GM23338 (cell line): Measurements from ENCODE around the gene KRTAP19-8. TPM values are rescaled to one million over a fixed set of nuclear protein-coding genes. Genes with fewer than 3 reads are reported as not detected.

Experiments
- ATAC-seq: fragments of 200-7000 bp; cut with Tn5 transposase; 3 replicates; pipeline ENCODE4 v1.9.1; 2020
- DNase-seq: peaks from one replicate; pipeline ENCODE4 v3.0.0-alpha.2; 2015; ENCODE audit warnings: low spot score
- H2AFZ ChIP-seq: fragments of 200-600 bp; sonication (generic); 2 replicates; pipeline ENCODE4 v1.8.0; 2016; ENCODE audit warnings: antibody characterized with exemption, mild to moderate bottlenecking, moderate library complexity
- H3F3A ChIP-seq: fragments of 200-600 bp; sonication (generic); replicated peaks from 2 replicates; pipeline ENCODE4 v1.8.0; 2017; ENCODE audit warnings: antibody characterized with exemption, mixed run types, low read depth
- H3K27ac ChIP-seq: fragments of 200-600 bp; sonication (generic); 2 replicates; pipeline ENCODE4 v1.6.1; 2016; ENCODE audit warnings: low read depth
- H3K27me3 ChIP-seq: fragments of 200-600 bp; sonication (generic); 2 replicates; pipeline ENCODE4 v1.8.0; 2016; ENCODE audit warnings: mild to moderate bottlenecking, mixed run types, moderate library complexity; ENCODE audit not compliant: insufficient read depth
- H3K36me3 ChIP-seq: fragments of 200-600 bp; sonication (generic); 2 replicates; pipeline ENCODE4 v1.8.0; 2016; ENCODE audit warnings: mild to moderate bottlenecking; ENCODE audit not compliant: insufficient read depth
- H3K4me1 ChIP-seq: fragments of 200-600 bp; sonication (generic); 2 replicates; pipeline ENCODE4 v1.8.0; 2016; ENCODE audit warnings: mild to moderate bottlenecking, moderate library complexity; ENCODE audit not compliant: insufficient read depth
- H3K4me2 ChIP-seq: fragments of 200-600 bp; sonication (generic); 2 replicates; pipeline ENCODE4 v1.7.1; 2017; ENCODE audit warnings: mixed run types
- H3K4me3 ChIP-seq: fragments of 200-600 bp; sonication (generic); 2 replicates; pipeline ENCODE4 v1.6.1; 2016; ENCODE audit warnings: mixed run types
- H3K79me2 ChIP-seq: fragments of 200-600 bp; sonication (generic); replicated peaks from 2 replicates; pipeline ENCODE4 v1.8.0; 2017; ENCODE audit warnings: mild to moderate bottlenecking; ENCODE audit not compliant: insufficient read depth
- H3K9me2 ChIP-seq: fragments of 200-600 bp; sonication (generic); 2 replicates; pipeline ENCODE4 v1.8.0; 2017; ENCODE audit not compliant: insufficient read depth
- H4K20me1 ChIP-seq: fragments of 200-600 bp; sonication (generic); replicated peaks from 2 replicates; pipeline ENCODE4 v1.8.0; 2017; ENCODE audit warnings: mild to moderate bottlenecking; ENCODE audit not compliant: insufficient read depth
- H3K27ac Mint-ChIP-seq: 2 replicates; pipeline ENCODE4 v1.8.0; 2020; ENCODE audit warnings: inconsistent platforms, mild to moderate bottlenecking, moderate library complexity, mixed read lengths
- H3K27me3 Mint-ChIP-seq: 3 replicates; pipeline ENCODE4 v1.8.0; 2022; ENCODE audit warnings: low read depth, mild to moderate bottlenecking, moderate library complexity, mixed read lengths, inconsistent platforms; ENCODE audit not compliant: insufficient read depth, poor library complexity
- H3K36me3 Mint-ChIP-seq: 3 replicates; pipeline ENCODE4 v1.8.0; 2021; ENCODE audit warnings: low read depth, mild to moderate bottlenecking, inconsistent platforms, moderate library complexity, mixed read lengths
- H3K4me1 Mint-ChIP-seq: 3 replicates; pipeline ENCODE4 v1.8.0; 2020; ENCODE audit warnings: mild to moderate bottlenecking, inconsistent platforms, mixed read lengths
- H3K4me3 Mint-ChIP-seq: 3 replicates; pipeline ENCODE4 v1.8.0; 2021; ENCODE audit warnings: moderate library complexity, mild to moderate bottlenecking, inconsistent platforms, mixed read lengths
- H3K9me3 Mint-ChIP-seq: 3 replicates; pipeline ENCODE4 v1.8.0; 2020; ENCODE audit warnings: moderate library complexity, mild to moderate bottlenecking, inconsistent platforms, mixed read lengths
- CREB1 ChIP-seq: fragments of 250-450 bp; sonication (Bioruptor Pico); IDR thresholded peaks from 2 replicates; pipeline ENCODE4 v1.5.0; 2020; ENCODE audit warnings: low read depth, mild to moderate bottlenecking, moderate library complexity
- EZH2 ChIP-seq: fragments of 200-600 bp; sonication (generic); IDR thresholded peaks from one replicate; pipeline ENCODE4 v1.8.0; 2017; ENCODE audit warnings: antibody characterized with exemption, mild to moderate bottlenecking, low read depth; ENCODE audit not compliant: unreplicated experiment
- JUNB ChIP-seq: IDR thresholded peaks from one replicate; pipeline ENCODE4 v1.6.1; 2016; ENCODE audit warnings: antibody characterized with exemption; ENCODE audit not compliant: unreplicated experiment
- NANOG ChIP-seq: IDR thresholded peaks from 2 replicates; pipeline ENCODE4 v1.6.1; 2016; ENCODE audit warnings: antibody characterized with exemption, borderline replicate concordance
- POLR2AphosphoS5 ChIP-seq: IDR thresholded peaks from 2 replicates; pipeline ENCODE4 v1.6.1; 2016; ENCODE audit warnings: antibody characterized with exemption, low read depth
- REST ChIP-seq: IDR thresholded peaks from one replicate; pipeline ENCODE4 v1.6.1; 2018; ENCODE audit warnings: antibody characterized with exemption; ENCODE audit not compliant: unreplicated experiment
- STAT1 ChIP-seq: IDR thresholded peaks from one replicate; pipeline ENCODE4 v1.6.1; 2016; ENCODE audit warnings: antibody characterized with exemption; ENCODE audit not compliant: unreplicated experiment
- ZNF114 ChIP-seq: fragments of 250-450 bp; sonication (Bioruptor Pico); IDR thresholded peaks from 2 replicates; pipeline ENCODE4 v1.5.0; 2020; ENCODE audit warnings: mild to moderate bottlenecking, moderate library complexity
- ZNF331 ChIP-seq: fragments of 250-450 bp; sonication (Bioruptor Pico); IDR thresholded peaks from 2 replicates; pipeline ENCODE4 v1.5.0; 2020; ENCODE audit warnings: low read depth, mild to moderate bottlenecking, moderate library complexity
- polyA plus RNA-seq: library from polyadenylated mRNA; unstranded; fragments of >200 nt; fragmentation: Nextera tagmentation; extraction: Ambion mirVana; gene quantifications from 2 replicates; pipeline ENCODE4 v1.2.1, GENCODE V29; 2016
- total RNA-seq: library from RNA; depleted of rRNA; stranded (reverse); fragments of >200 nt; shearing (Covaris generic); gene quantifications from 2 replicates; pipeline ENCODE4 v1.2.3, GENCODE V29; 2014

The KRTAP19-8 gene
- total and polyA plus RNA-seq, 2 experiments from 2014 or later, result not detected

GRCh38 chr21:31030367-31031106 is 7.7 kb downstream of the KRTAP19-8 start:
- Histone ChIP-seq H3K4me3 (no peak overlapping the region), H3K27ac (no peak overlapping the region), H2AFZ (no peak overlapping the region), H3K4me2 (no peak overlapping the region), H3K9me2 (no peaks in the 10 kb centered on the region), H3K36me3 (no peaks in the 10 kb centered on the region), H3F3A (no peaks in the 10 kb centered on the region), H3K27me3 (no peaks in the 10 kb centered on the region), H3K4me1 (no peaks in the 10 kb centered on the region), H4K20me1 (no peaks in the 10 kb centered on the region), H3K79me2 (no peaks in the 10 kb centered on the region)
- TF ChIP-seq CREB1 (CRISPR knock-in tag) (no peak), JUNB (no peak), ZNF114 (CRISPR knock-in tag) (no peak), EZH2 (no peak), STAT1 (no peak)
- no peak overlapping the region for H3K27ac Mint-ChIP-seq
- H3K4me1 Mint-ChIP-seq, result no peaks in the 10 kb centered on the region
- no peaks in the 10 kb centered on the region for H3K36me3 Mint-ChIP-seq
- no peaks in the 10 kb centered on the region for H3K27me3 Mint-ChIP-seq
- DNase-seq (no peak), ATAC-seq (no peak)
- no peak overlapping the region for H3K4me3 Mint-ChIP-seq
- no peaks in the 10 kb centered on the region for H3K9me3 Mint-ChIP-seq

- Histone ChIP-seq H3K27ac (no peak overlapping the region), H3K79me2 (no peaks in the 10 kb centered on the region), H2AFZ (no peak overlapping the region), H3K4me3 (no peak overlapping the region), H3K36me3 (no peaks in the 10 kb centered on the region), H4K20me1 (no peaks in the 10 kb centered on the region), H3F3A (no peaks in the 10 kb centered on the region), H3K4me2 (no peak overlapping the region), H3K27me3 (no peaks in the 10 kb centered on the region), H3K9me2 (peaks cover 3% of the 10 kb centered on the region; the same call in 1 of the 2 replicates), H3K4me1 (0 out of 2 replicates have a peak, but pooled peaks cover 4% of the 10 kb centered on the region)
- DNase-seq (no peak), ATAC-seq (no peak)
- Mint-ChIP-seq H3K4me3 (no peak overlapping the region), H3K4me1 (peaks cover 13% of the 10 kb centered on the region), H3K27ac (no peak overlapping the region), H3K36me3 (no peaks in the 10 kb centered on the region), H3K9me3 (no peaks in the 10 kb centered on the region), H3K27me3 (no peaks in the 10 kb centered on the region)
- TF ChIP-seq ZNF331, result no peak
- TF ChIP-seq JUNB, result no peak
- no peak for TF ChIP-seq NANOG
- TF ChIP-seq STAT1, result no peak
- no peak for TF ChIP-seq POLR2AphosphoS5
- no peak for TF ChIP-seq CREB1 (CRISPR knock-in tag)
- no peak for TF ChIP-seq REST
- no peak for TF ChIP-seq EZH2
Observed at GRCh38 chr21:31023680-31024079, 14.6 kb downstream of the KRTAP19-8 start.
